ENCODE results near the gene SNED1. TPM values are rescaled to one million over a fixed set of nuclear protein-coding genes. Genes with fewer than 3 reads are reported as not detected.

SNED1 gene
- total and polyA plus RNA-seq, 2 experiments from 2014 or later, result 1.5 to 2.8 TPM

- Histone ChIP-seq H3F3A (replicated peaks; ENCODE audit: low read depth) (no peaks in the 10 kb centered on the region), H3K36me3 (ENCODE audit: insufficient read depth) (no peaks in the 10 kb centered on the region), H3K9me2 (ENCODE audit: insufficient read depth) (no peaks in the 10 kb centered on the region), H3K27ac (ENCODE audit: low read depth) (no peak overlapping the region), H3K27me3 (ENCODE audit: insufficient read depth) (peaks cover 6% of the 10 kb centered on the region), H3K79me2 (replicated peaks; ENCODE audit: insufficient read depth) (no peaks in the 10 kb centered on the region), H2AFZ (peak overlapping the region; percentile 96; the same call in 1 of the 2 replicates), H3K4me1 (ENCODE audit: insufficient read depth) (peaks cover 8% of the 10 kb centered on the region; the same call in 1 of the 2 replicates), H3K4me3 (peak overlapping the region; percentile 63), H4K20me1 (replicated peaks; ENCODE audit: insufficient read depth) (no peaks in the 10 kb centered on the region), H3K4me2 (peak overlapping the region; percentile 92)
- H3K9me3 Mint-ChIP-seq, result no peaks in the 10 kb centered on the region; the same call in 2 of the 3 replicates
- TF ChIP-seq STAT1 (IDR thresholded peaks at IDR 0.05; ENCODE audit: unreplicated experiment), result no peak
- no peak for TF ChIP-seq EZH2phosphoT487 (IDR thresholded peaks at IDR 0.05; ENCODE audit: unreplicated experiment)
- TF ChIP-seq ZNF114 (CRISPR knock-in tag; IDR thresholded peaks at IDR 0.05), result no peak
- TF ChIP-seq, protein P1, sequence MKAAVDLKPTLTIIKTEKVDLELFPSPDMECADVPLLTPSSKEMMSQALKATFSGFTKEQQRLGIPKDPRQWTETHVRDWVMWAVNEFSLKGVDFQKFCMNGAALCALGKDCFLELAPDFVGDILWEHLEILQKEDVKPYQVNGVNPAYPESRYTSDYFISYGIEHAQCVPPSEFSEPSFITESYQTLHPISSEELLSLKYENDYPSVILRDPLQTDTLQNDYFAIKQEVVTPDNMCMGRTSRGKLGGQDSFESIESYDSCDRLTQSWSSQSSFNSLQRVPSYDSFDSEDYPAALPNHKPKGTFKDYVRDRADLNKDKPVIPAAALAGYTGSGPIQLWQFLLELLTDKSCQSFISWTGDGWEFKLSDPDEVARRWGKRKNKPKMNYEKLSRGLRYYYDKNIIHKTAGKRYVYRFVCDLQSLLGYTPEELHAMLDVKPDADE (IDR thresholded peaks at IDR 0.05), result no peak
- TF ChIP-seq ZNF462 (CRISPR knock-in tag; IDR thresholded peaks at IDR 0.05), result no peak
- TF ChIP-seq JUNB (IDR thresholded peaks at IDR 0.05; ENCODE audit: unreplicated experiment), result no peak
- no peak for TF ChIP-seq ZNF331 (CRISPR knock-in tag; IDR thresholded peaks at IDR 0.05; ENCODE audit: low read depth)
- TF ChIP-seq CREB1 (CRISPR knock-in tag; IDR thresholded peaks at IDR 0.05; ENCODE audit: low read depth), result no peak
- no peaks in the 10 kb centered on the region; the same call in 2 of the 3 replicates for H3K36me3 Mint-ChIP-seq (ENCODE audit: low read depth)
- peaks cover 7% of the 10 kb centered on the region for H3K4me1 Mint-ChIP-seq
- H3K27ac Mint-ChIP-seq, result no peak overlapping the region
- DNase-seq (ENCODE audit: low spot score) (peak; percentile 59), ATAC-seq (peak; percentile 24)
- peak overlapping the region; percentile 59 for H3K4me3 Mint-ChIP-seq
- H3K27me3 Mint-ChIP-seq (ENCODE audit: insufficient read depth, low read depth, poor library complexity), result peaks cover 19% of the 10 kb centered on the region
Observed at GRCh38 chr2:241036964-241037421, 38.6 kb downstream of the SNED1 start.

Data from GM23338 (cell line).